ENCODE results near the gene STXBP1.

Gene STXBP1

DNA sequence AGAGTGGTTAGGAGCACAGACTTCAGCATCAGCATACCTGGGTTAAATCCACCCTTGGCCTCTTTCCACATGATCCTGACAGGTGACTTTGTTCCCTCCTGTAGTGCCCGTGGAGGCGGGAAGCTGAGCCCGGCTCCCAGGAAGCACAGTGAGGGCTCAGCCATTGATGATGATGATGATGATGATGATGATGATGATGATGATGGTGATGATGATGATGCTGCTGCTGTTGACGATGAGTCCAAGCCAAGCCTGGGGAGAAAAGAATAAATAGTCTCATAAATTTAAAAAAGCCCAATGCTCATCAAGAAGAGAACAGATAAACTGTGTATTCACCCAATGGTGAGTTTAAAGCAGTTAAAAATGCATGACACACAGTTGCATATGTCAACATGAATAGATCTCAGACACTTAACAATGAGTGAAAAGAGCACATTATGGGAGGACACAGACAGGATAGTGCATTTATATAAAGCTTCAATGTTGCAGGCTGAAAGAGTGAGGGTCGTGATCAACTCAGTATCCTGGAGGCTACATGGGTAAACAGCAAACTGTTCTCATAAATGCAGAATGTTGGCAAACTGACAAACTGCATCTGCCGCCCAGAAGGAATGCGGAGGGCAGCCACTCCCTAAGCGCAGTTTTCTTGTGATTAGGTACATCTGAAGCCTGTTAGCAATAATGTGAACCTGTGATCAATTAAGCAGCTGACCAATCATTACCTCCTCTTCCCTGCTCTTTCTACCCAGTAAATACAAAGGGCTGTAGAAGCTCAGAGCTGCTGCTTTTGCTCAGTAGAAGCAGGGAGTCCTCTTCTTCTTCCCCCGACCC is 83.0 kb downstream of the STXBP1 start:
- DNase-seq: no peak

DNA sequence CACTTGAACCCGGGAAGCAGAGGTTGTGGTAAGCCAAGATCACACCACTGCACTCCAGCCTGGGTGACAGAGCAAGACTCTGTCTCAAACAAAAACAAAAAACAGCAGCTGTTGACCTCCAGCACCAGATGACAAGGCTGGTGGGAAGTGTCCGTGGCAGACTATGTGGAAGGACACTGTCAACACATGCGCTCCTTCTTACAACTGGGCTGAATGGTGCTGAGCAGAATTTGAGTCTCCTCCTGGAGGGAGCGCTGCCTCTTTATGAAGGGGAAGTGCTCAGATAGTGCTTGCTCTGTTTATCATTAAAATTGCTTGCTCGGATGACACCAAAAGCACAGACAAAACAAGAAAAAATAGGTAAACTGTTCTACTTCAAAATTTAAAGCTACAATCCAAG is 85.5 kb downstream of the STXBP1 start:
- DNase-seq: no peak

DNA sequence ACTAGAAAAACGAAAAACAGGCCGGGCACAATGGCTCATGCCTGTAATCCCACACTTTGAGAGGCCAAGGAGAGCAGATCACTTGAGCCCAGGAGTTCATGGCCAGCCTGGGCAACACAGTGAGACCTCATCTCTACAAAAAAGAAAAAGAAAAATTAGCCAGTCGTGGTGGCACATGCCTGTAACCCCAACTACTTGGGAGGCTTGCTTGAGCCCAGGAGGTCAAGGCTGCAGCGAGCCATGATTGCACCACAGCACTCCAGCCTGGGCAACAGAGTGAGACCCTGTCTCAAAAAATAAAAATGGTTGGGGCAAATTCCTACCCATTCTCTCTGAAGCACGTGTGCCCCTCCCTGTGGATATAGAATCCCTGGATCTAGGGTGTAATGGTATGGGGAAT is 86.3 kb downstream of the STXBP1 start:
- no peak for DNase-seq

DNA sequence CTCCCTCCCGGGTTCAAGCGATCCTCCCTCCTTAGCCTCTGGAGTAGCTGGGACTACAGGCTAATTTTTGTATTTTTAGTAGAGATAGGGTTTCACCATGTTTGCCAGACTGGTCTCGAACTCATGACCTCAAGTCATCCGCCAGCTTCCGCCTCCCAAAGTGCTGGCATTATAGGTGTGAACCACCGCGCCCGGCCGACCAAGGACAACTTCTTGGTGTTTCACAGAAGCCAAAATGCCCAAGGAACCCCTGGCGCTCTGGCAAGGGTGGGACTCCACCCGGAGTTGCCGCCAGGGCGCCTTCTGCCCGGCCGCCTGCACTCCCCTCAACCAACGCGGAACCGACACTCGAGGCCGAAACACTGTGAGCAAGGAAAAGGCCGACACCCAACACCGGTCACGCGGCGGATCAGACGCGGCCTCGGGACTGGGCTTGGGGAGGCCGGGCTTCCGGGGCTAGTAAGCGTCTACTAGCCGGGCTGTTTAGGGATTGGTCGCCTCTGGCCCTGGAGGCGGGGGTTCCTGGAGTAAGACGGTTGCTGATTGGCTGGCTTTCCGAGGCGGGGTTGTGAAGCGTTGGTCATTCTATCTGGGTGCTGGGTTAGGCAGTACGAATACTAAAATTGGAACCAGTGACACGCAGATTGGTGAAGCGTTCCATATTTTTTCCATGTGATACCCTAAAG is 87.1 kb downstream of the STXBP1 start:
- no peak for DNase-seq

DNA sequence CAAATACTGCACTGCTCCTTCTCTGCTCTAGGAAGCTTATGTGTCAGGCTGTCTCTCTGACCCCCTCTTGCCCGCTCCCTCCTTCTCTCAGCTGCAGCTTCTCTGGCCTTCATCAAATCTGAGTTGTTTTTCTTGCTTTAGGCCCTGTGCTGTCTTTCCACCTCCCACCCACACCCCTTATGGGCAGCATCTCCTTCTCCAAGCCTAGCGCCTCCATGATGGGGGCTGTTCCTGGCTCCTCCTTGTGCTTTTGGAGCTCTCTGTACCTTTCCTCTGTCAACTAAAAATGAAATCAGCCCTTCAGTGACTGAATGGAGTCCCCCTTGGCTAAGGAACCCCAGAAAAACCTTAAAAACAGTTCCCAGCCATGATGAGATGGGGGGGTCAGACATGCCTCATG is 88.1 kb downstream of the STXBP1 start:
- DNase-seq: no peak

DNA sequence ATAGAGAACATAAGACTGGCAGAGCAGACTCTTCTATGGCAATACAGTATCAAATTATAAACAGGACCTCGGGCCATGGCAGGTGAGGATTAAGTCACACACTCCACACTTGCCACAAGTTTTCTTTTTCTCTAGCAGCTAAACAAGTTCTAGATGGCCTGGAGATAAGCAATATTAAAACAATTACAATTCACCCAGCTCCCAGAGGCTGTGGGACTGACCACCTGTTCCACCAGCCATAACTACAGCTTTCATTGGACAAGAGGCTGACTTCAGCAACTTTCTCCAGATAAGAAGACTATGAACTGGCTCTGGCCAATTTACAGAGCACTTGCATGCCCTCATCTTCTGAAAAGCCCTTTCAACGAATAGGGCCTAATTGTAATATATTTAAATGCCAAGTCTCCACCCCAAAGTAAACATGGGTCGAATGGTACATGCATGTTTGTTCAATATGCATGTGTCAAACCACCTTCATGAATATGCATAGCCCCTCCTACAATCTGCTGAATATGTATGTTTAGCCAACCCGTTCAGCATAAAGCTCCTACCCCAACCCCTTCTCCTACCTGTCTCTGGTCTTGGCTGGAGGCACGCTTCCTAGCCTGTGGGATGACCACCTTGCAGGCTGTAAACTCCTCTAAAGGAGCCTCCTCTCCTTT is 88.6 kb downstream of the STXBP1 start:
- DNase-seq: no peak

DNA sequence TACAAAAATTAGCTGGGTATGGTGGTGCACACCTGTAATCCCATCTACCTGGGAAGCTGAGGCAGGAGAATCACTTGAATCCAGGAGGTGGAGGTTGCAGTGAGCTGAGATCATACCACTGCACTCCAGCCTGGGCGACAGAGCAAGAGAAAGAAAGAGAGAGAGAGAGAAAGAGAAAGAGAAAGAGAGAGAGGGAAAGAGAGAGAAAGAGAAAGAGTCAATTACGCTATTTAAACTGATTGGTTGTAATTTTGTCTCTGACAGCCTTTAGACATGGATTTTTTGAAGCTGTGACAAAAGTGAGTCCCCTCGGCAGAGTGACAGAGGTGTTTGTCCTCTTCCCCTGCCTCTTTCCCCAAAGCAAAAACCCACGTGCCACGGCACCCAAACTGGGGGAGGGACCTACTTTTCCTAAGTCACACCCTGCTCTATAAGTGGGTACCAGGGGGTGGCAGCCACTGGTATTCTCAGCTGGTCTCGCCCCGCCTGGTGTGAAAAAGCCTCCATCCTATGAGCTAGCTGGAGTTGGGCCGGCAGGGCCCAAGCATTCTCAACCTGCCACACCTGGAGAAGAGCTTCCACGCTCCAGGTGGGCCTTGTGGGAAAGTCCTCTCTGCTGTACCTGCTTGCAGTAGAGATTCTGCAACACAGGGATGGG is 91.3 kb downstream of the STXBP1 start:
- no peak for DNase-seq

DNA sequence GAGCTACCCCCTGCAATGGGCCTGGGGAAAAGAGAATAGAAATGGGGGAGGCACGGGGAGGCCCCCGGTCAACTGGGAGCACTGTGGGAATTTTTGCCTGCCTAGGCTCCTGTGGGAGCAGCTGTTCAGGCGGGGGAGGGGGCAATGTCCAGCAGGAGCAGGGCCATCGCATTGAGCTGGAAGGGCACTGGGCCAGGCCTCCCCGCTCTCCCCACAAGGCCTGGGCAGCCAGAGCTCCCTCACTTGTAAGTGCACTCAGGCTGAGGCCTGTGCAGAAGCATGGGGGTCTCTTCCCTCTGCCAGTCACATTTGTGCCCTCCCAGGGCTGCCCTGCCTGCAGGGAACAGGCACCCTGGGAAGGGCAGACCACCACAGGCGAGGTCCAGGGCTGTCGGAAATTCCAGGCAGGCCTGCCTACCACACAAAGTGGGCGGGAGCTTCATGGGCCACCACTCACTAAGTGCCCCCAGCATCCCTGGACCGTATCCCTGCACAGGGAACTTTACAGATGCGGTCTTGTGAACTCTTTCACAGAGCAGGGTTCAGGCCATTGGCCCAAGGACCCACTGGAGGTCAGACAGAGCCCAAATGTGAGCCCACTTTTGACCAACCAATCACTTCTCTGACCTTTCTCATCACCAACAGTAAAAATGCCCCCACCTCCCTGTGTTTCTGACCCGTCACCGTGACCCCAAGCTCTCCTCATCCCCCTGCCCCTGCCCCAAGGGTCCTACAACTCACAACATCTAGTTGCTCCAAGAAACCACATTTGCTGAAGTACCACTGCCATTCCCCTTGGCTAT is 93.7 kb downstream of the STXBP1 start:
- no peak for DNase-seq

DNA sequence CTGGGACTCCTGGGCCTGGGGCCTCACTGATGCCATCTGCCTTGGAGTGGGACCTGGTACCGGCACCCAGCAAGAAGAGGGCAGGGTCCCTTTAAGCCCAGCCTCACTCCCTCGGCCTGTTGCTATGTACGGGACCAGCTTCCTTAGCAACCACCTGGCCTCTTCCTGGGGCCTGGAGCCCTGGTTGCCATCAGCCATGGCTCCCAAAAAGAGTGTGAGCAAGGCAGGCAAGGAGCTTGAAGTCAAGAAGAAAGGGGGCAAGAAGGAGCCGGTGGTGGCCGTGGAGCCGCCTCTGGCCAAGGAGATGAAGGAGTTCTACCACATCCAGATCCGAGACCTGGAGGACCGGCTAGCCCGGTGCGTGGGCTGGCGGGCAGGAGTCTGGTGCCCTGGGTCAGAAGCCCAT is 94.8 kb downstream of the STXBP1 start, which contains the start of gene CFAP157:
Gene CFAP157, plus strand, starts transcription at position 153 of the 406 bp plus-strand sequence. Its CDS starts 44 bp downstream, at position 197.
- DNase-seq: no peak

DNA sequence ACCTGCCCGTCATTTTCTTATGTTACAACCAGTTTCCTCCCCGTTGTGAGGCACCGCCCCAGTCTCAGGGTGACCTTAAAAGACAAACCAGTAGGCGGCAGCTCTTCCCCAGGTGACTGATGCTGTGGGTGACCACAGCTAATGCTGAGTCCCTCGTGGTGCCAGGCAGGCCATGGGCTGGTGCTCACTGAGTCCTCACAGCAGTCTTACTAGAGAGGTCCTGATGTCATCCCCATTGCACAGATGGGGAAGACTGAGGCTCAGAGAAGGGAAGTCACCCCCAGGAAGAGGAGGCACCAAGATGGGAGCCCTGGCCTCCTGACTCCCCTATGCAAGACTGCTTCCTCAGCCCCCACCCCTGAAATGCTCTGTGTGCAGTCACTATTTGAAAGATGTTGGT is 95.7 kb downstream of the STXBP1 start:
- DNase-seq: no peak

DNA sequence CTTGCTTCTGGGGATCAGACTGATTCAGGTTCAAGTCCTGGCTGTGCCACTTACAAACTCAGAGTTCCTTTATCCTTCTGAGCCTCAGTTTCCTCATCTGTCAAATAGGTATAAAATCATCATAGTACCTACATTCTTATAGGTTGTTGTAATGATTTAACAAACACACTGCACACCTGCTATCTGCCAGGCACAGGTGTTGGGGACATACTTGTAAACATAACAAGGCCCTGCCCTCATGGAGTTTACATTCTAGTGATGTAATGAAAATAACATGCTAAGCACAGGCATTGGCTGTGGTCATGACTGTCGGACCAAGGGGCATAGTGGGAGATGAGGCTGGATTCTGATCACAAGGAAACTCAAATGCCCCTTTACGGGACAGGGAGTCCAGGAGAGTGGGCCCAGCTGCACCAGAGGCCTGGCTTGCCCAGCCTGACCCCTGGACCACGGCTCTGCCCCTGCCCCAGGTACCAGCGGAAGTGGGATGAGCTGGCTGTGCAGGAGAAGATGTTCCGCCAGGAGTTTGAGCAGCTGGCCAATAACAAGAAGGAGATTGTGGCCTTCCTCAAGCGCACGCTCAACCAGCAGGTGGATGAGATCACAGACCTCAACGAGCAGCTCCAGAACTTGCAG is 97.0 kb downstream of the STXBP1 start:
- no peak for DNase-seq

DNA sequence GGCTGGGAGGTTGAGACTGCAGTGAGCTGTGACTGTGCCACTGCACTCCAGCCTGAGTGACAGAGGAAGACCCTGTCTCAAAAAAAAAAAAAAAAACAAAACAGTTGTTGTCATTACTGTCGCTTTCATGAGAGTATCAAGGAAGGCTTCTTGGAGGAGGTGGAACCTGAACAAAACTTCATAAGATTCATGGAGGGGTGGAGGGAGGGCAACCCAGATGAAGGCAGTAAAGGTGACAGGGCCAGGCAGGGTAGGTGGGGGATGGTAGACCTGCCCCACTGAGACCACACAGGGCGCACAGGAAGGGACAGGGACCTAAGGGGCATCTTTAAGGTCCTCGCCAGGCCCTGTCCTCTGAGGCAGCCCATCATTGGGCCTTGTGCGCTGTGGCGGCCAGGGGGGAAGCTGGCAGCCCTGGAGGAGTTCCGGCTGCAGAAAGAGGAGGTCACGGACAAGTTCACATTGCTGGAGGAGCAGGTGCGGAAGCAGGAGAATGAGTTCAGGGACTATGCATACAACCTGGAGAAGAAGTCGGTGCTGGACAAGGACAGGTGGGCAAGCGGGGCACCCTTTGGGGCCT is 98.2 kb downstream of the STXBP1 start:
- no peak for DNase-seq

DNA sequence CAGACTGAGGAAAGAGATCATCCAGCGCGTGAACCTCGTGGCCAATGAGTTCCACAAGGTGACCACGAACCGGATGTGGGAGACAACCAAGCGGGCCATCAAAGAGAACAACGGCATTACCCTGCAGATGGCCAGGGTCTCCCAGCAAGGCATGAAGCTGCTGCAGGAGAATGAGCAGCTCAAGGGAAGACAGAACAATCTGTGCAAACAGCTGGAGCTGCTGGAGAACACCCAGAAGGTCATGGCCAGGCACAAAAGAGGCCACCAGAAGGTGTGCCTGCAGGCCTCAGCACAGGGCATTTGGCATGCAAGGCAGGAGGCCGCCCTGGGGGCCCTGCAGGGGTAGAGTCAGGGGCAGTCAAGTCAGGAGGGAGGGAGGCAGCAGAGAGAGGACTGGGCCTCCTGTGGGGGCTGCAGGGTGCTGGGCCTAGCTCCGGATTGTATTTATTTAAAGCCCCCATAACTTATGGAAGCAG is 99.2 kb downstream of the STXBP1 start:
- no peak for DNase-seq

DNA sequence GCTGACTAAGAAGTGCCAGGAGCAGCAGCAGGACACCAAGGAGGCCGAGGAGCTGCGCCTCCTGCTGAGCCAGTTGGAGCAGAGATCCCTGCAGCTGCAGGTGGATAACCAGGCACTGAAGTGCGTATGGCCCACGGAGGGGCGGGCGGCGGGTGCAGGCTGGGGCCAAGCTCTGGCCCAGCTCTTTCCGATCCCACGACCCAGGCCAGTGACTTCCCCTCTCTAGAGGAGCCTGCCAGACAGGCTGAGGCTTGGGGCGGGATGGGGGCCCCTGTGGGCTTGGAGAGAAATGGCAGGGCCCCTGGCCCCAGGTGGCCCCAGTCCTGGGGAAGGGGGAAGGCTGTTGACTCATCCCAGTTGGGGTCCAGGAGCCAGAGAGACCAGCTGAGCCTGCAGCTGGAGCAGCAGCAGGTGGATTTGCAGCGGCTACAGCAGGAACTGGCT is 99.8 kb downstream of the STXBP1 start:
- no peak for DNase-seq

DNA sequence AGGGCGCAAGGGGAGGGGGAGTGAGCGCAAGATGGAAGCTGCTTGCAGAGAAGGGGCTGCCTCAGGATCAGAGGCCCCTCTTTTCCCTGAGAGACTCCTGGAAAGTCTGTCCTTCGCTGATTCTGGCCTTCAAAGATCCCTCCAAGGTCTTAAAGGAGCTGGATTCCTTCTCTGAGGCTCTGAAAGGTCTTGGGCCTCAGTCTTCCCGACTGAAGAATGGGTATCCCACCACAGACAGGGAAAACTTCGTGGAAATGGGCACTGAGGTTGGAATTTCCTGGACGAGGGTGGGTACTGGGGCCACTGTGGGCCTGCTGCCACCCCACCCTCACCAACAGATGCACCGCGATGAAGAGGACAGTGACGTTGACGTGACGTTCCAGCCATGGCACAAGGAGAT is 100.3 kb downstream of the STXBP1 start:
- DNase-seq: no peak

DNA sequence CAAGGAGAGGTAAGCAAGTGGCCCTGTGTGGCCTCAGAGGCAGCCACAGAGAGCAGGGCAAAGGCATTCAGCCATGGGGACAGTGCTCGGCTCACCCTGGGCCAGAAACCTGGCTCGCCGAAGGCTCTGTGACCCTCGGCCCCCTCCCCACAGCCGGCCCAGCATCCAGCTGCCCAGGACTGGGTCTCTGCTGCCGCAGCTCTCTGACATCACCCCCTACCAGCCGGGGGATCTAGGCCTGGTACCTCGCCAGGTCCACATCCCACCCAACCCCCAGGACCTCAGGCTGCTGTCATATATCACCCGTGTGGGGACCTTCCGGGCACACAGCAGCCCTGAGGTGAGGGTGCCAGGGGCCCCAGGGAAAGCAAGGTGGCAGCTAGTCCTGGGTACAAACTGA is 100.8 kb downstream of the STXBP1 start:
- no peak for DNase-seq

DNA sequence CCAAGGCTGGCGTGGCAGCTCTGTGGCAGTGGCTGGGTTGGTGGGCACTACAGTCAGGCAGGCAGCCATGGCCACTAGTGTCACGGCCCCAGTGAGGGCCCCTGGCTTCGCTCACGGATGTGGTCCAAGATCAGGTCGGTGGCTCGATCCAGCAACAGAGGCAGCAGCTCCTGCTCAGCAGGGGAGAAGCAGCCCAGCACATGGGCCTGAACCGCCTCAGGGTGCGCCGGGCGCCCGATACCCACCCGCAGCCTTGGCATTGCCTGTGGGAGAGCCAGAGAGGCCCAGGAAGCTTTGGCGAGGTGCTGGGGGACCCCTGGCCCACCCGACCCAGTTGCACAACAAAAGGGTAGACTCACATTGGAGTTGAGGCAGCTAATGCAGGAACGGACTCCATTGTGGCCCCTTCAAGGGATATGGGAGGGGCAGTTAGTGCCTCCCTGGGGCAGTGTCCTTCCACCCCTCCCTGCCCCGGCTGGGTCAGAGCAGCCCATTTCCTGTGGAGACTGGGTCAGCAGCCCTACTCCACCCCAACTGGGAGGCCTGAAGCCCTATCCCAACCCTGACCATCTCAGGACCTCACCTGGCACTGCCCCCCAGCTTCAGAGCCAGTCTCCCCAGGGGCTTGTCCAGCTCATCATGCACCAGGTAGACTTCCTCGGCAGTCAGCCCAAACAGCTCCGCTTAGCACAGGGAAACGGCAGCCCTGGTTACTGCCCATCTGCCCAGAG is 102.1 kb downstream of the STXBP1 start:
- no peak for DNase-seq

DNA sequence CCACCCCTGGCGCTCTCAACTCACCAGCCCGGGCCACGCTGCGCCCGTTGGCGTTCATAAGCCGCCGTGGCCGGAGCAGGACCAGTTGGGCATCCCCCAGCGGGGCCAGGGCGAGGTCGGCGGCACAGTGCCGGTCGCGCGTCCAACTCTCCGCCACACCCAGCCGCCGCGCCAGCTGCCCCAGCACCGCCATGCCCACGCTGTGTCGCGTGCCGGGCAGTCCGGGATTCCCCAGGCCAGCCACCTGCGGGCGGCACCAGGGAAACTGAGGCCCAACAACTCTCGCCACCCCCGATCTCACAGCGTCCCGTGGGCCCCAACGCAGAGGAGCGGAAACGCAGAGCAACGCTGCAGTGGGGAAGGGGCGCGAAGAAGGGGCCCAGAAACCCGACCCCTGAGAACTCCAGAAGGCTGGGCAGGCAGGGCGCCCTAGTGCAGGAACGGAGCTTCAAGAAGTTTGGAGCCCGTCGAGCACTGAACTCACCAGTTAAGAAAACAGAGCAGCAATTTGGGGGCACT is 102.9 kb downstream of the STXBP1 start:
- no peak for DNase-seq

DNA sequence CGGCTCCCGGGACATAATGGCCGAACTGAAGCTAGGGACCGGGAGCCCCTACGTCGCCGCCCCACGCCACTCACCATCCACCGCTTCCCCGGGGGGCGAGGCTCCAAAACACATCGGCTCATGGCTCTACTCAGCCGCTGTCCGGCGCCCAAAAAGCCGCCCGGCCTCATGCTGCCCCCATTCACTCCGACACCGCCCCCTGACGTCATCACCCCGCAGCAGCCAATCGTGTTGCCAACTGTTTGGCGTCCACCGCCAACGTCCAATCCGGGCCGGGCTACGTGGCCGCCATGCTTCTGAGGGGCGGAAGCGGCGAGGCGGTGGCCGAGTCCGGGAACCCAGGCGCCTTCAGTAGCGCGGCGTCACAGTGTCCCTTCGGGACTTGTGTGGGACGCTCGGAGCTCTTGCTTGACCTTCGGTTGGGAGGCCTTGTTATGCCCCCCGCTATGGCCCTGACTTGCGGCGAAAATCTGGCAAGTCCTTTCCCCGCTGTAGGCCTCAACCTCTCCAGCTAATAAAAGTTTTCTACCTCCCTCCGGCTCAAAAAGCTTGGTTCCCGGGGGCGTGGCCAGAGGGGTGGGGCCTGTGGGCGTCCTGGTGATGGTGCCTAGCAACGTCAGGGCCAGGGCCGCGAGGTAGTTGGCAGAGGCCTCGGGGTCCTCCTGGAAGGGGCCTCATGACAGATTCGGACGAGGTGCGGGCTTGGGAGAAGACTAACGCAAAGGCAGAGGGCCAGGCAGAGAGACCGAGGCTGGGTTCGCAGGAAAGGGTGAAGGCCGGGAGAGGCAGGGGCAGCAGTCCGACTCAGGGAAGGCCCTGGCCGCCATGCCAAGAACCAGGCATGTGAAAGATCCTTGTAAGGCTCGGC is 103.6 kb downstream of the STXBP1 start, which contains the start of the genes PTRH1 and TTC16:
Gene PTRH1, minus strand, starts transcription at position 194 of the 868 bp plus-strand sequence. Its CDS starts 24 bp downstream, at position 170.
Gene TTC16, plus strand, starts transcription at position 610 of the 868 bp plus-strand sequence. Its CDS starts 67 bp downstream, at position 677.
- DNase-seq: peak; percentile 88

All from GDM1 (cell line).